ENCODE data around the gene COL8A1.
"Not testable (repeated sequence)": the region's sequence is repeated elsewhere in the genome, so short reads cannot be mapped to it uniquely, and the experiment has no call there.

COL8A1 gene

GRCh38 chr3:99818818-99819217, 180.4 kb downstream of the COL8A1 start:
- no peak overlapping the region for H3K9ac ChIP-seq (ENCODE audit: low read depth, low read length)
- no peaks in the 10 kb centered on the region for H3K36me3 ChIP-seq (ENCODE audit: control insufficient read depth, insufficient read depth, low read length)

GRCh38 chr3:99823723-99824711, 185.6 kb downstream of the COL8A1 start:
- no peak overlapping the region for H3K9ac ChIP-seq (ENCODE audit: low read depth, low read length)

More at GRCh38 chr3:99818818-99819217, 180.4 kb downstream of the COL8A1 start:
- Histone ChIP-seq H3K9me3 (ENCODE audit: control insufficient read depth, insufficient read depth, low read length) (no peaks in the 10 kb centered on the region), H3K27me3 (ENCODE audit: control insufficient read depth, insufficient read depth, low read length) (no peaks in the 10 kb centered on the region), H3K4me3 (ENCODE audit: low read depth, low read length) (peak overlapping the region; percentile 76), H3K4me1 (ENCODE audit: control insufficient read depth, insufficient read depth, low read length) (peaks cover 5% of the 10 kb centered on the region)

GRCh38 chr3:99825004-99825640, 186.7 kb downstream of the COL8A1 start:
- no peaks in the 10 kb centered on the region for H3K4me1 ChIP-seq (ENCODE audit: control insufficient read depth, insufficient read depth, low read length)
- H3K36me3 ChIP-seq (ENCODE audit: control insufficient read depth, insufficient read depth, low read length), result no peaks in the 10 kb centered on the region
- no peak overlapping the region for H3K4me3 ChIP-seq (ENCODE audit: low read depth, low read length)
- H3K27me3 ChIP-seq (ENCODE audit: control insufficient read depth, insufficient read depth, low read length), result no peaks in the 10 kb centered on the region
- no peak overlapping the region for H3K9ac ChIP-seq (ENCODE audit: low read depth, low read length)
- H3K9me3 ChIP-seq (ENCODE audit: control insufficient read depth, insufficient read depth, low read length), result no peaks in the 10 kb centered on the region

More at GRCh38 chr3:99823723-99824711, 185.6 kb downstream of the COL8A1 start:
- no peak overlapping the region for H3K4me3 ChIP-seq (ENCODE audit: low read depth, low read length)
- no peaks in the 10 kb centered on the region for H3K27me3 ChIP-seq (ENCODE audit: control insufficient read depth, insufficient read depth, low read length)
- H3K9me3 ChIP-seq (ENCODE audit: control insufficient read depth, insufficient read depth, low read length), result no peaks in the 10 kb centered on the region
- no peaks in the 10 kb centered on the region for H3K4me1 ChIP-seq (ENCODE audit: control insufficient read depth, insufficient read depth, low read length)
- no peaks in the 10 kb centered on the region for H3K36me3 ChIP-seq (ENCODE audit: control insufficient read depth, insufficient read depth, low read length)

- Histone ChIP-seq H3K36me3 (ENCODE audit: control insufficient read depth, insufficient read depth, low read length) (no peaks in the 10 kb centered on the region), H3K9me3 (ENCODE audit: control insufficient read depth, insufficient read depth, low read length) (no peaks in the 10 kb centered on the region), H3K4me1 (ENCODE audit: control insufficient read depth, insufficient read depth, low read length) (no peaks in the 10 kb centered on the region), H3K9ac (ENCODE audit: low read depth, low read length) (no peak overlapping the region), H3K4me3 (ENCODE audit: low read depth, low read length) (no peak overlapping the region), H3K27me3 (ENCODE audit: control insufficient read depth, insufficient read depth, low read length) (no peaks in the 10 kb centered on the region)
These were observed 191.4 kb downstream of the COL8A1 start for GRCh38 chr3:99829844-99830243.

GRCh38 chr3:99833617-99834205, 195.3 kb downstream of the COL8A1 start:
- H3K9ac ChIP-seq (ENCODE audit: low read depth, low read length), result no peak overlapping the region
- no peaks in the 10 kb centered on the region for H3K9me3 ChIP-seq (ENCODE audit: control insufficient read depth, insufficient read depth, low read length)
- H3K4me3 ChIP-seq (ENCODE audit: low read depth, low read length), result no peak overlapping the region
- H3K27me3 ChIP-seq (ENCODE audit: control insufficient read depth, insufficient read depth, low read length), result no peaks in the 10 kb centered on the region
- no peaks in the 10 kb centered on the region for H3K36me3 ChIP-seq (ENCODE audit: control insufficient read depth, insufficient read depth, low read length)
- no peaks in the 10 kb centered on the region for H3K4me1 ChIP-seq (ENCODE audit: control insufficient read depth, insufficient read depth, low read length)

- Histone ChIP-seq H3K9me3 (ENCODE audit: control insufficient read depth, insufficient read depth, low read length) (no peaks in the 10 kb centered on the region), H3K27me3 (ENCODE audit: control insufficient read depth, insufficient read depth, low read length) (no peaks in the 10 kb centered on the region), H3K4me3 (ENCODE audit: low read depth, low read length) (no peak overlapping the region), H3K4me1 (ENCODE audit: control insufficient read depth, insufficient read depth, low read length) (no peaks in the 10 kb centered on the region), H3K36me3 (ENCODE audit: control insufficient read depth, insufficient read depth, low read length) (no peaks in the 10 kb centered on the region), H3K9ac (ENCODE audit: low read depth, low read length) (no peak overlapping the region)
These were observed 196.0 kb downstream of the COL8A1 start for GRCh38 chr3:99834211-99834957.

GRCh38 chr3:99836681-99837080, 198.3 kb downstream of the COL8A1 start:
- H3K4me1 ChIP-seq (ENCODE audit: control insufficient read depth, insufficient read depth, low read length), result no peaks in the 10 kb centered on the region
- no peaks in the 10 kb centered on the region for H3K27me3 ChIP-seq (ENCODE audit: control insufficient read depth, insufficient read depth, low read length)
- no peaks in the 10 kb centered on the region for H3K36me3 ChIP-seq (ENCODE audit: control insufficient read depth, insufficient read depth, low read length)
- no peak overlapping the region for H3K9ac ChIP-seq (ENCODE audit: low read depth, low read length)
- no peaks in the 10 kb centered on the region for H3K9me3 ChIP-seq (ENCODE audit: control insufficient read depth, insufficient read depth, low read length)
- no peak overlapping the region for H3K4me3 ChIP-seq (ENCODE audit: low read depth, low read length)

- H3K4me1 ChIP-seq (ENCODE audit: control insufficient read depth, insufficient read depth, low read length), result no peaks in the 10 kb centered on the region
- H3K9me3 ChIP-seq (ENCODE audit: control insufficient read depth, insufficient read depth, low read length), result no peaks in the 10 kb centered on the region
- no peak overlapping the region for H3K4me3 ChIP-seq (ENCODE audit: low read depth, low read length)
- no peak overlapping the region for H3K9ac ChIP-seq (ENCODE audit: low read depth, low read length)
- no peaks in the 10 kb centered on the region for H3K36me3 ChIP-seq (ENCODE audit: control insufficient read depth, insufficient read depth, low read length)
- H3K27me3 ChIP-seq (ENCODE audit: control insufficient read depth, insufficient read depth, low read length), result no peaks in the 10 kb centered on the region
These were observed 199.3 kb downstream of the COL8A1 start for GRCh38 chr3:99837715-99838114.

GRCh38 chr3:99838755-99839154, 200.4 kb downstream of the COL8A1 start:
- Histone ChIP-seq H3K9ac (ENCODE audit: low read depth, low read length) (no peak overlapping the region), H3K4me1 (ENCODE audit: control insufficient read depth, insufficient read depth, low read length) (peaks cover 2% of the 10 kb centered on the region), H3K36me3 (ENCODE audit: control insufficient read depth, insufficient read depth, low read length) (no peaks in the 10 kb centered on the region), H3K9me3 (ENCODE audit: control insufficient read depth, insufficient read depth, low read length) (no peaks in the 10 kb centered on the region), H3K27me3 (ENCODE audit: control insufficient read depth, insufficient read depth, low read length) (no peaks in the 10 kb centered on the region), H3K4me3 (ENCODE audit: low read depth, low read length) (no peak overlapping the region)

- H3K4me3 ChIP-seq (ENCODE audit: low read depth, low read length), result no peak overlapping the region
- H3K4me1 ChIP-seq (ENCODE audit: control insufficient read depth, insufficient read depth, low read length), result peaks cover 4% of the 10 kb centered on the region
- H3K27me3 ChIP-seq (ENCODE audit: control insufficient read depth, insufficient read depth, low read length), result no peaks in the 10 kb centered on the region
- no peaks in the 10 kb centered on the region for H3K9me3 ChIP-seq (ENCODE audit: control insufficient read depth, insufficient read depth, low read length)
- no peaks in the 10 kb centered on the region for H3K36me3 ChIP-seq (ENCODE audit: control insufficient read depth, insufficient read depth, low read length)
- no peak overlapping the region for H3K9ac ChIP-seq (ENCODE audit: low read depth, low read length)
These were observed 201.2 kb downstream of the COL8A1 start for GRCh38 chr3:99839613-99840012.

GRCh38 chr3:99841949-99842348, 203.6 kb downstream of the COL8A1 start:
- not testable (repeated sequence) for H3K9me3 ChIP-seq (ENCODE audit: control insufficient read depth, insufficient read depth, low read length); H3K27me3 ChIP-seq (ENCODE audit: control insufficient read depth, insufficient read depth, low read length); H3K36me3 ChIP-seq (ENCODE audit: control insufficient read depth, insufficient read depth, low read length); H3K4me1 ChIP-seq (ENCODE audit: control insufficient read depth, insufficient read depth, low read length); H3K4me3 ChIP-seq (ENCODE audit: low read depth, low read length); H3K9ac ChIP-seq (ENCODE audit: low read depth, low read length)

Measured in iPS-15b (cell line).